ENCODE data around the gene TNNI3K. TPM values are rescaled to one million over a fixed set of nuclear protein-coding genes. Genes with fewer than 3 reads are reported as not detected.

The TNNI3K gene
- total and polyA plus RNA-seq, 12 donors = 11.7 to 162 (median 95.6) TPM

DNA sequence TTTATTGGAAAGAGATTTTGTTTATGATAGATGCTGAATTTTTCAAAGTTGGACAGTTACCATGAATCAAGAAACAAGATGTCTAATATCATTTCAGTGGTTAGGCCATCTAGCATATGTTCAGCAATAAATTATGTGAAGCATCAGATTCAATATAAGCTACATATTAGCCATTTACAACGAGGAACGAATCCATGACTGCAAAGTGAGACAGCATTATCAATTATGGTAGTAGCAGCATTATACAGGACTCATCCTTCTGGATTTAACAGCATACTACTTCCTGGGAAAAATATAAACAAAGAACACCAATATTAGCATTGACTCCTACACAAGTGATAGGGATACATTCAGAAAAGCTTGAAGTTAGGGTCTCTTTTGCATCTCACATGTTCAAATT lies 218.1 kb downstream of the TNNI3K start:
- Histone ChIP-seq H3K4me3 (no peak overlapping the region), H3K27ac (no peak overlapping the region), H3K36me3 (no peaks in the 10 kb centered on the region), H3K4me1 (no peaks in the 10 kb centered on the region), H3K9me3 (peaks cover 0 to 10% (median 0%) of the 10 kb centered on the region in 11 donors), H3K27me3 (no peaks in the 10 kb centered on the region)
- no peak for ATAC-seq
- 82 to 89% methylated on average over 2 of the region's 2 CpGs for WGBS, 2 donors
- DNase-seq = no peak
- TF ChIP-seq, protein P1, sequence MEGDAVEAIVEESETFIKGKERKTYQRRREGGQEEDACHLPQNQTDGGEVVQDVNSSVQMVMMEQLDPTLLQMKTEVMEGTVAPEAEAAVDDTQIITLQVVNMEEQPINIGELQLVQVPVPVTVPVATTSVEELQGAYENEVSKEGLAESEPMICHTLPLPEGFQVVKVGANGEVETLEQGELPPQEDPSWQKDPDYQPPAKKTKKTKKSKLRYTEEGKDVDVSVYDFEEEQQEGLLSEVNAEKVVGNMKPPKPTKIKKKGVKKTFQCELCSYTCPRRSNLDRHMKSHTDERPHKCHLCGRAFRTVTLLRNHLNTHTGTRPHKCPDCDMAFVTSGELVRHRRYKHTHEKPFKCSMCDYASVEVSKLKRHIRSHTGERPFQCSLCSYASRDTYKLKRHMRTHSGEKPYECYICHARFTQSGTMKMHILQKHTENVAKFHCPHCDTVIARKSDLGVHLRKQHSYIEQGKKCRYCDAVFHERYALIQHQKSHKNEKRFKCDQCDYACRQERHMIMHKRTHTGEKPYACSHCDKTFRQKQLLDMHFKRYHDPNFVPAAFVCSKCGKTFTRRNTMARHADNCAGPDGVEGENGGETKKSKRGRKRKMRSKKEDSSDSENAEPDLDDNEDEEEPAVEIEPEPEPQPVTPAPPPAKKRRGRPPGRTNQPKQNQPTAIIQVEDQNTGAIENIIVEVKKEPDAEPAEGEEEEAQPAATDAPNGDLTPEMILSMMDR (IDR thresholded peaks at IDR 0.05) = no peak
- intact Hi-C loops (cut with DNase I) = no loop called here

DNA sequence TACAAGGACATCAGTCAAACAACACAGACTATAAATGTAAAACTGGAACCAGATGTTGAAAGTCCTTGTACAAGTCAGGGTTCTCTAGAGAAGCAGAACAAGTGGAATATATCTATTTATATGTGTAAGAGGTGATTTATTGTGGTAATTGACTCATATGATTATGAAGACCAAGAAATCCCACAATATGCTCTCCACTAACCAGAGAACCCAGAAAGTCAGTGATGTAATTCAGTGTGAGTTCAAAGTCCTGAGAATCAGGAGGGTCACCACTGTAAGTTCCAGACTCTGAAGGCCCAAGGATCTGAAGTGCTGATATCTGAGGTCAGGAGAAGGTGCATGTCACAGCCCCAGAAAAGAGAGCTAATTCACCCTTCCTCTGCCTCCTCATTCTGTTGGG lies 220.2 kb downstream of the TNNI3K start:
- H3K36me3 ChIP-seq = no peaks in the 10 kb centered on the region
- H3K9me3 ChIP-seq = peaks cover 0 to 8% (median 0%) of the 10 kb centered on the region in 11 donors
- no peaks in the 10 kb centered on the region for H3K4me1 ChIP-seq
- TF ChIP-seq, protein P1 (IDR thresholded peaks at IDR 0.05) = no peak
- intact Hi-C loops (cut with DNase I) = loop anchor here in 1 of 10 donors (5.0 kb wide), 1 partner anchor 627 kb away; no protein-coding TSS in a partner anchor
- H3K4me3 ChIP-seq = no peak overlapping the region
- H3K27ac ChIP-seq = no peak overlapping the region
- ATAC-seq = no peak
- DNase-seq = no peak
- no peaks in the 10 kb centered on the region for H3K27me3 ChIP-seq

DNA sequence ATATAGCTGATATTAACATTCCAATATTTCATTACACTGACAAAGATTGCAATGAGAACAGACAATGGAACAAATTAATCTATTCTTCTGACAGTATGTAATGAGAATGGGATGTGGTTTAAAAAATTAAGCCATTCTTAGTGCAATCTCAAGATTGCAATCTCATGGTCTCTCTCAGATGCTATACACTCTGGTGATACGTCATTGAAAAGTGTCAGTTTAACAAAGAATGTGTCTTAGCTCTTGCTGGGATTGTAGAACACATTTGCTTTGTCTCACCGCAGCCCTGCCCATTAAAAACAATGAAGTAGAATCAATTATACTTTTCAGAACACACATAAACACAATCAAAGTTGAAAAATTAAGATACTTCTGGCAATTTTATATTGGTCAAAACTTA lies 222.1 kb downstream of the TNNI3K start:
- 82 to 85% methylated on average over 2 of the region's 2 CpGs for WGBS, 2 donors
- no peaks in the 10 kb centered on the region for H3K9me3 ChIP-seq
- no peak overlapping the region for H3K27ac ChIP-seq
- DNase-seq (no peak), ATAC-seq (no peak)
- TF ChIP-seq, protein P1 (IDR thresholded peaks at IDR 0.05) = no peak
- H3K4me1 ChIP-seq = no peaks in the 10 kb centered on the region
- intact Hi-C loops (cut with DNase I) = loop anchor here in 1 of 10 donors (5.0 kb wide), 1 partner anchor 625 kb away; no protein-coding TSS in a partner anchor
- no peaks in the 10 kb centered on the region for H3K27me3 ChIP-seq
- H3K4me3 ChIP-seq = no peak overlapping the region
- H3K36me3 ChIP-seq = no peaks in the 10 kb centered on the region

DNA sequence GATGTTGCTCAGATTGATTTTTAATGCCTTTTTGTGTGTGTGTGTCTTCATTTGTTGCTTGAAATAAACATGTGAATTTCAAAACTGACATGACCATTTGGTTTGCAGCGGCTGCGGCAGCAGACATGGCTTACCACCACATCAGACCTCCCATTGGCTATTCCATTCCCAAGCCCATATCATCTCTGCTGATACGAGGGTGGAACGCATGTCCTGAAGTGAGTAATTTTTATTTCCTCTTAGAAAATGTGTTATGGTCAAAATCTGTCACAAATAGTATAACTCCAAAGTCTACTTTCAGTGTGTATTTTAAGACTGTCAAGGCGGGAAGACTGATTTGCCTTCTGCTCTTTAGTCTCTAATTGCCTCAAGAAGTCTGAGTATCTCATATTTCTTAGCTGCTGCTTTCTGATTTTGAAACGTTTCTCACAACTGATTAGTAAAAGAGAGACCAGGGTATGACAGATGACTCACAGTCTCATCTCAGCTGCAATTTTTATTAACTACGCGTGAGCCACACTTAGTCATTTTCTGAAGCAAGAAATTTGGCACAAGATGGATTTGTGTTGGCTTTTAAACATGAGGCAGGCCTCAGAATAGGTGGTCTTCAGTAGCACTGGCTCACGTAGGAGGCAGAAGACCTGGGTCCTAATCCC lies 228.3 kb downstream of the TNNI3K start:
- Histone ChIP-seq H3K4me1 (peaks cover 0 to 13% (median 0%) of the 10 kb centered on the region in 9 donors), H3K9me3 (no peaks in the 10 kb centered on the region), H3K4me3 (no peak overlapping the region), H3K36me3 (peaks cover 0 to 19% (median 0%) of the 10 kb centered on the region in 9 donors), H3K27me3 (no peaks in the 10 kb centered on the region), H3K27ac (no peak overlapping the region)
- intact Hi-C loops (cut with DNase I) = no loop called here
- ATAC-seq (peak in 4 of 8 donors; percentile 13 to 71 (median 24)), DNase-seq (no peak)
- WGBS, 2 donors = 58 to 62% methylated on average over 9 of the region's 9 CpGs
- TF ChIP-seq, protein P1 (IDR thresholded peaks at IDR 0.05) = no peak

Data from heart right ventricle (tissue), 16 donors.